Measurements from ENCODE around the gene RGS12.
A peak's percentile ranks its signal among the peaks of the same experiment; 100 is the strongest.

RGS12 gene

DNA sequence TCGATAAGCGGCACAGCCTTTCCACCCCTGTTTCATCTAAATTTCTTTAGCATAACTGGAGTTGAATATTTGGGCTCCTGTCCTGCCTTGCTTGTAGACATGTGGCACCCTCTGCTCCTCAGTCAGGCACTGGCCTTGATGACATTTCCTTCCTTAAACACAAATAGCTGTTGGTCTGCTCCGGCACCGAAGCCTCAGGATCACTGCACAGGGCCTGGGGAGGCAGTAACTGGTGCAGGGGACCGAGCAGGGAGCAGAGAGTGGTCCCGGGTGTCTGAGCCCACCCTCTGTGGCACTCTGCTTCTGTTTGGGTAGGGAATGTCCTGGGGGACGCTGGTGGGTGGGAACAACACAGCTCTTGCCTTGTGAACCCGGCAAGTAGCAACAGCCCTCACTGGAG lies 13.6 kb downstream of the RGS12 start:
- Mint-ChIP-seq H3K4me1 (ENCODE audit: low read depth) (peaks cover 46% of the 10 kb centered on the region), H3K27ac (no peak overlapping the region), H3K9me3 (ENCODE audit: low read depth) (no peaks in the 10 kb centered on the region), H3K4me3 (no peak overlapping the region), H3K27me3 (peaks cover 5% of the 10 kb centered on the region), H3K36me3 (no peaks in the 10 kb centered on the region)

DNA sequence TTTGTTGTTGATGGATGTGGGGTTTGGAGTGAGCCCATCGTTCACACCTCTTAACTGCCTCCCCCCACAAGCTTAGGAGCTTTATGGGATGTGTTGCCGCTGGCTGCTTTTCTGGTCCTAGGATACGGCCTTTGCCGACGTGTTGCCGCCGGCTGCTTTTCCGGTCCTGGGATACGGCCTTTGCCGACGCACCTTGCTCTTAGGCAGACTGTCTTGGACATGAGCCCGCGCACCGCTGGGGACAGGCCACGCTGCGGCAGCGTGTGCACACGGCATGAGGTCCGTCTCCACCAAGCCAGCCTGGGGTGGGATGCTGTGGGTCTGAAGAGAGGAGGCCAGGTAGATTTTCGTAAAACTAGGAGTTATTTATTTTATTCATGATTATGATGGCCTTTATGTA lies 14.2 kb downstream of the RGS12 start:
- no peaks in the 10 kb centered on the region for H3K9me3 Mint-ChIP-seq (ENCODE audit: low read depth)
- H3K36me3 Mint-ChIP-seq = no peaks in the 10 kb centered on the region
- peaks cover 5% of the 10 kb centered on the region for H3K27me3 Mint-ChIP-seq
- no peak overlapping the region for H3K4me3 Mint-ChIP-seq
- H3K4me1 Mint-ChIP-seq (ENCODE audit: low read depth) = peaks cover 40% of the 10 kb centered on the region
- no peak overlapping the region for H3K27ac Mint-ChIP-seq

- peaks cover 5% of the 10 kb centered on the region for H3K27me3 Mint-ChIP-seq
- H3K4me1 Mint-ChIP-seq (ENCODE audit: low read depth) = peaks cover 37% of the 10 kb centered on the region
- no peak overlapping the region for H3K4me3 Mint-ChIP-seq
- no peaks in the 10 kb centered on the region for H3K9me3 Mint-ChIP-seq (ENCODE audit: low read depth)
- H3K36me3 Mint-ChIP-seq = no peaks in the 10 kb centered on the region
- no peak overlapping the region for H3K27ac Mint-ChIP-seq
Measured at GRCh38 chr4:3307486-3307885, 14.7 kb downstream of the RGS12 start.

GRCh38 chr4:3307891-3308575 lies 15.2 kb downstream of the RGS12 start:
- Mint-ChIP-seq H3K27me3 (peaks cover 3% of the 10 kb centered on the region), H3K4me1 (ENCODE audit: low read depth) (peaks cover 31% of the 10 kb centered on the region), H3K27ac (no peak overlapping the region), H3K9me3 (ENCODE audit: low read depth) (no peaks in the 10 kb centered on the region), H3K36me3 (no peaks in the 10 kb centered on the region), H3K4me3 (no peak overlapping the region)

- H3K27me3 Mint-ChIP-seq = peaks cover 2% of the 10 kb centered on the region
- no peaks in the 10 kb centered on the region for H3K9me3 Mint-ChIP-seq (ENCODE audit: low read depth)
- peaks cover 25% of the 10 kb centered on the region for H3K4me1 Mint-ChIP-seq (ENCODE audit: low read depth)
- no peak overlapping the region for H3K4me3 Mint-ChIP-seq
- H3K27ac Mint-ChIP-seq = no peak overlapping the region
- no peaks in the 10 kb centered on the region for H3K36me3 Mint-ChIP-seq
Measured at GRCh38 chr4:3308691-3309090, 15.9 kb downstream of the RGS12 start.

DNA sequence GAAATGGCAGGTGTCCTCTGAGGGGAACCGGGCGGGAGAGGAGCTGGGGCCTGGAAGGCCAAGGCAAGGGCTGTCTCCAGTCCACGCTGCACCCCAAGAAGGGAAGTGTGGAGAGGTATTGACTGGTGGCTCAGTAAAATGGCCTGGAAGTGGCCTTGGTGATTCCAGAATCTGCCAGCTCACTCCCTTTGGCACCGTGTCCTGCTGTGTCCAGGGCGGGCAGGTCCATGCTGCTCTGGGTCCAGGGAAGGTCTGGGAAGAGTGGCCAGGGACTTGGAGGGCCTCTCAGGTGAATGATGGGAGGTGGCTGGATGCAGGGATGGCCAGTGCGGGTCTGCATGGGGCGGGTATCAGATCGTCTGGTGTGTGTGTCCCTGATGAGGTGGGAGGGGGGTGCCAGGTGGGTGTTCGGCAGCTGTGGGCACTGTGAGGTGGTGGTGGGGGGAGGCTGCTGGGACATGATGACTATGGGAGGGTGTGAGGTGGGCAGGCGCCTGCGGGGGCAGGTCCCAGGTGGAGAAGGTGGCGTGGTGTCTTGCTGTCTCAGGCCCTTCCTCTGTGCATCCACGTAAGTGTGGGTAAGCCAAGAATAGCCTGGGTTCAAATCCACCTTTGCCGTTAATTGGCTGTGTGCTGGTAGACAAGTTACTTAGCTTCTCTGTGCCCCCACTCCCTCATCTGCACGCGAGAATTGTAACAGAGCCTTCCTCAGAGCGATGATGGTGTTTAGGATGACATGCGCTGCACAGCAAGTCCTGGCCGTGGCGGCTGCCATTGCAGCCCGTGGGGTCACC lies 17.7 kb downstream of the RGS12 start:
- Mint-ChIP-seq H3K36me3 (no peaks in the 10 kb centered on the region), H3K4me3 (no peak overlapping the region), H3K9me3 (ENCODE audit: low read depth) (no peaks in the 10 kb centered on the region), H3K27ac (no peak overlapping the region), H3K27me3 (no peaks in the 10 kb centered on the region), H3K4me1 (ENCODE audit: low read depth) (peaks cover 7% of the 10 kb centered on the region)

DNA sequence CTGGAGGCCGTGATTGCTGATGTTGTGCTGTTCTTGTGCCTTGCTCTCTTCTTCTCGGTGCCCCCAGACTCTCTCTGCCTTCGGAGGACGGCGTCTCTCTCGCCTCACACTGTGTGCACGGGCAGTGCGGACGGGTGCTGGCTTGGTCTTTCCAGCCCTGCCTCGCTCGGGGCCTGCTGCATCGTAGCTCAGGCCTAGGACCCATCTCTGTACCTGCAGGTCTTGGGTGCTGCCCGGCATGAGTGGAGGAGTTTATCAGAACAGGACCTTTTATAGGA lies 18.2 kb downstream of the RGS12 start:
- H3K9me3 Mint-ChIP-seq (ENCODE audit: low read depth) = no peaks in the 10 kb centered on the region
- H3K27ac Mint-ChIP-seq = no peak overlapping the region
- H3K4me3 Mint-ChIP-seq = no peak overlapping the region

DNA sequence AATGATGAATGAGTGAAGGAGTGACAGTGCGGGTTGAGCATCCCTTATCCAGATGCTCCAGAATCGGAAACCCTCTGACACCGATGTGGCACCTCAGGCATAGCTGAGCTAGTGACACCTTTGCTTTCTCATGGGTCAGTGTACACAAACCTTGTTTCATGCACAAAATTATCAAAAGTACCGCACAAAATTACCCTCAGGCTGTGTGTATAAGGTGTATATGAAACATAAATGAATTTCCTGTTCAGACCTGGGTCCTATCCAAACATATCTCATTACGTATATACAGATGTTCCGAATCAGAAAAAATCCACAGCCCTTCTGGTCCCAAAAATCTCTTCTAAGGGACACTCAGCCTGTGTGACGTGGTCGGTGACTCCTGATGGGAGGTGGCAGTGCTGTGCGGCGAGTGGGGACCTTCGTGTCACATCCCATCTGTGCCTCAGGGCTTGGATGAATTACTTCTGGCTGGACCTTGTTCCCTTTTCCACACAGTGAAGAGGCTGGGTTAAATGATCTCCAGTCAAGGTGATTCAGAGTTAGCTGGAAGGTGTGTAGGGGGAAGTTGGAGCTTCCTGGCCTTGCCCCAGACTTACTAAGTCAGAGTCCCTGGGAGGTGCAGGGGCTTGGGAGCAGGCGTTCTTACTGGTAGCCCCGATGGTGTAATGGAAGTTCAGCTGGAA lies 18.8 kb downstream of the RGS12 start:
- H3K27ac Mint-ChIP-seq = no peak overlapping the region
- H3K4me3 Mint-ChIP-seq = no peak overlapping the region
- no peaks in the 10 kb centered on the region for H3K9me3 Mint-ChIP-seq (ENCODE audit: low read depth)
- H3K27me3 Mint-ChIP-seq = no peaks in the 10 kb centered on the region
- no peaks in the 10 kb centered on the region for H3K4me1 Mint-ChIP-seq (ENCODE audit: low read depth)
- H3K36me3 Mint-ChIP-seq = peaks cover 2% of the 10 kb centered on the region

More for the DNA sequence above, 18.2 kb downstream of the RGS12 start:
- H3K27me3 Mint-ChIP-seq = no peaks in the 10 kb centered on the region
- H3K4me1 Mint-ChIP-seq (ENCODE audit: low read depth) = peaks cover 1% of the 10 kb centered on the region
- H3K36me3 Mint-ChIP-seq = peaks cover 2% of the 10 kb centered on the region

- Mint-ChIP-seq H3K27ac (no peak overlapping the region), H3K9me3 (ENCODE audit: low read depth) (no peaks in the 10 kb centered on the region), H3K4me3 (no peak overlapping the region), H3K27me3 (no peaks in the 10 kb centered on the region), H3K36me3 (peaks cover 2% of the 10 kb centered on the region), H3K4me1 (ENCODE audit: low read depth) (no peaks in the 10 kb centered on the region)
Measured at GRCh38 chr4:3312362-3312761, 19.5 kb downstream of the RGS12 start.

DNA sequence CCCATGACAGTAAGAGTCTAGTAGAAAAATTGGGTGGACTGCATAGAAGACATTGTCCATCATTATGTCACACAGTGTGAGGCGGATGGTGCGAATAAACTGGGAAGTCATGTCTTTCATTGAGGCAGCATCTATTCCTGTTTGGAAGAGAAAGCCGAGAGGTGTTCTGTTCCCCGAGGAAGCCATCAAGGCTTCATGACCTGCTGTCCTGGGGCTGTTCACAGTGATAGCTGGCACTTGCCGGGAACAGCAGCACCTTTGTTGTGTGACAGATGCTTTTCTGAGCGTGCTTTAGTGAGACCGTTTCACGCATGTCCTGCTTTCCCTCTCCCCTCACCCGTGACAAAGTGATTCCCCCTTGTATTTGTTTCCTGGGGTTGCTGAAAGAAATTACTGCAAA lies 20.3 kb downstream of the RGS12 start:
- peaks cover 2% of the 10 kb centered on the region for H3K36me3 Mint-ChIP-seq

DNA sequence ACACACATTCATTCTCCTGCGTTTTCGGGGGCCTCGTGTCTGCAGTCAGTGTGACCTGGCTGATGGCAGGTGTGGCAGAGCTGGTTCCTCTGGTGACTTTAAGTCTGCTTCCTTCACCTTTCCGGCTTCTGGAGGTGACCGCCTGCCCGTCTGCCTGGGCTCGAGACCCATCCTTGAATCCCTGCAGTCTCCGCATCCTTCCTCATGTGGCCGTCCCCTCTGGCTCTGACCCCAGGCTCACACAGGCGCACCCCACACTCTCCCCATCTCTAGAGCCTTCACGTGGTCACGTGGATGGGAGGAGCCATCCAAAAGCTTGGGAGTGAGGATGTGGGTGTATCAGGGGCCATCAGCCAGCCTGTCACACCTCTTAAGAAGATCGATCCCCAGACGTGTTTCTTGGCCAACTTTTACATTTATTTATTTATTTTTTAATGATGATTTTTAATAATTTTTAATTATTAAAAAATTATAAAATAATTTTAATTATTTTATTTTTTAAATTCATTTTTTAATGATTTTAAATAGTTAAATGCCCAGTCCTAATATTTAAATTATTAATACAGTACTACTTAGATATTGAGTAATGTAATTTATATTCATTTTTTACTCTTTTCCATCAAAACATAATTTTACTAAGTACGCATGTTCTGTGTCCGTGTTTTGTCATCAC lies 20.9 kb downstream of the RGS12 start:
- H3K36me3 Mint-ChIP-seq = peaks cover 2% of the 10 kb centered on the region
- H3K4me1 Mint-ChIP-seq (ENCODE audit: low read depth) = no peaks in the 10 kb centered on the region
- no peak overlapping the region for H3K4me3 Mint-ChIP-seq
- H3K9me3 Mint-ChIP-seq (ENCODE audit: low read depth) = no peaks in the 10 kb centered on the region
- no peak overlapping the region for H3K27ac Mint-ChIP-seq
- H3K27me3 Mint-ChIP-seq = no peaks in the 10 kb centered on the region

More for the DNA sequence above, 20.3 kb downstream of the RGS12 start:
- H3K27ac Mint-ChIP-seq = no peak overlapping the region
- no peaks in the 10 kb centered on the region for H3K9me3 Mint-ChIP-seq (ENCODE audit: low read depth)
- no peaks in the 10 kb centered on the region for H3K4me1 Mint-ChIP-seq (ENCODE audit: low read depth)
- no peak overlapping the region for H3K4me3 Mint-ChIP-seq
- no peaks in the 10 kb centered on the region for H3K27me3 Mint-ChIP-seq

DNA sequence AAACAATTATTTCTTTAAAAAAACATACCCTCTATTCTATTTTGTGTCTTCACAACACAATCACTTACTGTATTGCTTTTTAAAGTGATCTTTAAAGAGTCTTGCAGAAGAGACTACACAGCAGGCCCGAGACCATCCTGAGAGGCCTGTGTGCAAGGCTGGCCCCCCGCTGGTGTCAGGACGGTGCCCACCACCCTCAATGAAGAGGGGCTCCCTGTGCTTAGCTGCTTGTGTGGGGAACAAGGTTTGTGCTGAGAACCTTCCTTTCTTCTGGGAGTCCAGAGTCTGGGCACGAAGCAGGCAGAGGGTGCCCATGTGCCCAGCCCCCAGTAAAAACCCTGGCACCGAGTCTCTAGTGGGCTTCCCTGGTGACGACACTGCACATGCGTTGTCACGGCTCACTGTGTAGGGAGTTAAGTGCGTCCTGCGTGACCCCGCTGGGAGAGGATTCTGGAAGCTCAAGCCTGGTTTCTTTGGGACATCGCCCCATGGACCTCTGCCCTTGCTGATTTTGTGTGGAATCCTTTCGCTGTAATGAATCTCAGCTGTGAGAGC lies 22.0 kb downstream of the RGS12 start:
- no peak overlapping the region for H3K4me3 Mint-ChIP-seq
- peak overlapping the region; percentile 28 for H3K27ac Mint-ChIP-seq
- peaks cover 2% of the 10 kb centered on the region for H3K36me3 Mint-ChIP-seq
- no peaks in the 10 kb centered on the region for H3K9me3 Mint-ChIP-seq (ENCODE audit: low read depth)
- H3K27me3 Mint-ChIP-seq = no peaks in the 10 kb centered on the region
- no peaks in the 10 kb centered on the region for H3K4me1 Mint-ChIP-seq (ENCODE audit: low read depth)

- H3K4me3 Mint-ChIP-seq = no peak overlapping the region
- H3K9me3 Mint-ChIP-seq (ENCODE audit: low read depth) = no peaks in the 10 kb centered on the region
- H3K27me3 Mint-ChIP-seq = no peaks in the 10 kb centered on the region
- H3K27ac Mint-ChIP-seq = no peak overlapping the region
- H3K4me1 Mint-ChIP-seq (ENCODE audit: low read depth) = no peaks in the 10 kb centered on the region
- H3K36me3 Mint-ChIP-seq = peaks cover 2% of the 10 kb centered on the region
Measured at GRCh38 chr4:3315566-3315965, 22.7 kb downstream of the RGS12 start.

- Mint-ChIP-seq H3K27me3 (no peaks in the 10 kb centered on the region), H3K36me3 (peaks cover 2% of the 10 kb centered on the region), H3K9me3 (ENCODE audit: low read depth) (no peaks in the 10 kb centered on the region), H3K4me1 (ENCODE audit: low read depth) (no peaks in the 10 kb centered on the region), H3K27ac (no peak overlapping the region), H3K4me3 (no peak overlapping the region)
Measured at GRCh38 chr4:3316146-3316545, 23.3 kb downstream of the RGS12 start.

Measured in activated naive CD8-positive, alpha-beta T cell (primary cell).